IMR-90 (cell line): ENCODE data around the gene RALGAPA2. TPM values are rescaled to one million over a fixed set of nuclear protein-coding genes. Genes with fewer than 3 reads are reported as not detected.

Experiments used
- ATAC-seq: fragments of 200-7000 bp; cut with Tn5 transposase; 2 replicates; pipeline ENCODE4 v1.9.1; 2020; ENCODE audit warnings: low read depth, mild to moderate bottlenecking, moderate library complexity
- BruUV-seq: library from RNA; stranded (reverse); fragments of 400-500 nt; replicated peaks from 2 replicates; lab custom pipeline; 2021; lab: Mats Ljungman, UMichigan
- CTCF ChIA-PET: fragments of 300-600 bp; formaldehyde crosslinking; extraction: SDS; loops from one replicate; lab custom pipeline; 2021; ENCODE audit warnings: antibody characterized with exemption; lab: Yijun Ruan, JAX
- POLR2A ChIA-PET: fragments of 300-600 bp; sonication (Branson Sonifier 250); formaldehyde crosslinking; loops from one replicate; lab custom pipeline; 2022; ENCODE audit warnings: antibody characterized with exemption; ENCODE audit not compliant: unreplicated experiment; lab: Charles Lee
- DNase-seq: peaks from one replicate; pipeline ENCODE4 v3.0.0; 2013
- H2AFZ ChIP-seq: replicated peaks from 2 replicates; pipeline ENCODE3; 2013; ENCODE audit warnings: low read length, mild to moderate bottlenecking; ENCODE audit not compliant: poor library complexity
- H2AK5ac ChIP-seq: 2 replicates; pipeline ENCODE4 v1.6.1; 2013; ENCODE audit warnings: low read depth, low read length, inconsistent platforms
- H2AK9ac ChIP-seq: replicated peaks from 2 replicates; pipeline ENCODE3; 2013; ENCODE audit warnings: mild to moderate bottlenecking, low read depth, low read length, moderate library complexity; ENCODE audit not compliant: poor library complexity
- H2BK120ac ChIP-seq: 2 replicates; pipeline ENCODE4 v1.6.1; 2013; ENCODE audit warnings: low read depth, low read length, inconsistent platforms
- H2BK15ac ChIP-seq: 3 replicates; pipeline ENCODE4 v1.6.1; 2013; ENCODE audit warnings: low read depth, low read length, inconsistent platforms
- H2BK20ac ChIP-seq: 2 replicates; pipeline ENCODE4 v1.6.1; 2013; ENCODE audit warnings: low read depth, mild to moderate bottlenecking, inconsistent platforms, low read length, moderate library complexity
- H2BK5ac ChIP-seq: 2 replicates; pipeline ENCODE4 v1.6.1; 2013; ENCODE audit warnings: mild to moderate bottlenecking, low read depth, low read length, inconsistent platforms; ENCODE audit not compliant: poor library complexity, severe bottlenecking
- H3K14ac ChIP-seq: replicated peaks from 2 replicates; pipeline ENCODE4 v1.6.1; 2013; ENCODE audit warnings: low read depth, low read length, inconsistent platforms
- H3K18ac ChIP-seq: 2 replicates; pipeline ENCODE4 v1.6.1; 2013; ENCODE audit warnings: low read depth, low read length, control low read depth
- H3K23ac ChIP-seq: 2 replicates; pipeline ENCODE4 v1.6.1; 2013; ENCODE audit warnings: low read depth, low read length, inconsistent platforms
- H3K27ac ChIP-seq: 2 replicates; pipeline ENCODE4 v1.5.1; 2013; ENCODE audit warnings: mild to moderate bottlenecking, control low read depth, low read length; ENCODE audit not compliant: insufficient read depth
- H3K27me3 ChIP-seq: 2 replicates; pipeline ENCODE4 v1.6.1; 2013; ENCODE audit warnings: low read length; ENCODE audit not compliant: control insufficient read depth, insufficient read depth
- H3K36me3 ChIP-seq: 2 replicates; pipeline ENCODE4 v1.6.1; 2013; ENCODE audit warnings: low read length, mixed read lengths; ENCODE audit not compliant: control insufficient read depth, insufficient read depth
- H3K4ac ChIP-seq: 2 replicates; pipeline ENCODE4 v1.6.1; 2013; ENCODE audit warnings: low read depth, low read length, inconsistent platforms
- H3K4me1 ChIP-seq: 2 replicates; pipeline ENCODE4 v1.6.1; 2013; ENCODE audit warnings: low read length, mixed read lengths; ENCODE audit not compliant: control insufficient read depth, insufficient read depth
- H3K4me2 ChIP-seq: 2 replicates; pipeline ENCODE4 v1.6.1; 2013; ENCODE audit warnings: low read depth, mild to moderate bottlenecking, control low read depth, low read length, moderate library complexity
- H3K4me3 ChIP-seq: 2 replicates; pipeline ENCODE4 v1.5.1; 2013; ENCODE audit warnings: low read depth, mild to moderate bottlenecking, control low read depth, low read length, moderate library complexity; ENCODE audit not compliant: insufficient read depth
- H3K56ac ChIP-seq: 2 replicates; pipeline ENCODE4 v1.6.1; 2013; ENCODE audit warnings: low read length, inconsistent platforms; ENCODE audit not compliant: insufficient read depth; ENCODE audit errors: extremely low read depth
- H3K79me1 ChIP-seq, 2 experiments: 2 replicates each; pipeline ENCODE4 v1.6.1; 2013; ENCODE audit warnings: low read length in 2 of 2, inconsistent platforms in 1 of 2, low read depth in 1 of 2
- H3K9ac ChIP-seq: 2 replicates; pipeline ENCODE4 v1.6.1; 2013; ENCODE audit warnings: low read depth, low read length, control low read depth
- H3K9me1 ChIP-seq: 2 replicates; pipeline ENCODE4 v1.6.1; 2013; ENCODE audit warnings: low read length, inconsistent platforms; ENCODE audit not compliant: insufficient read depth
- H3K9me3 ChIP-seq: 2 replicates; pipeline ENCODE4 v1.6.1; 2013; ENCODE audit warnings: low read length; ENCODE audit not compliant: control insufficient read depth, insufficient read depth
- H4K20me1 ChIP-seq: 2 replicates; pipeline ENCODE4 v1.6.1; 2013; ENCODE audit warnings: low read length, inconsistent platforms; ENCODE audit not compliant: insufficient read depth
- H4K5ac ChIP-seq: 2 replicates; pipeline ENCODE4 v1.6.1; 2013; ENCODE audit warnings: mild to moderate bottlenecking, low read depth, low read length, control low read depth
- H4K8ac ChIP-seq, 2 experiments: 2 replicates each; pipeline ENCODE4 v1.6.1; 2013; ENCODE audit warnings: low read depth in 2 of 2, low read length in 2 of 2, control low read depth in 1 of 2, inconsistent platforms in 1 of 2
- H4K91ac ChIP-seq: 2 replicates; pipeline ENCODE4 v1.6.1; 2013; ENCODE audit warnings: low read depth, low read length, inconsistent platforms; ENCODE audit not compliant: insufficient read depth
- BHLHE40 ChIP-seq: fragments of 150-350 bp; IDR thresholded peaks from 2 replicates; pipeline ENCODE4 v1.6.1; 2016; ENCODE audit warnings: mild to moderate bottlenecking, low read depth, low read length
- CEBPB ChIP-seq: IDR thresholded peaks from 2 replicates; pipeline ENCODE4 v1.6.1; 2012; ENCODE audit warnings: low read depth, low read length, improper control_type of control experiment
- CHD1 ChIP-seq: IDR thresholded peaks from 2 replicates; pipeline ENCODE4 v1.6.1; 2012; ENCODE audit warnings: low read depth, low read length, improper control_type of control experiment
- CTCF ChIP-seq: conservative IDR thresholded peaks from 2 replicates; pipeline ENCODE4 v1.5.1; 2012; ENCODE audit warnings: mild to moderate bottlenecking, low read depth, low read length, improper control_type of control experiment
- ELK1 ChIP-seq: fragments of 150-350 bp; IDR thresholded peaks from 2 replicates; pipeline ENCODE4 v1.6.1; 2016; ENCODE audit warnings: low read depth, mild to moderate bottlenecking, low read length, moderate library complexity, borderline replicate concordance
- FOS ChIP-seq: fragments of 150-350 bp; IDR thresholded peaks from 2 replicates; pipeline ENCODE4 v1.6.1; 2016; ENCODE audit warnings: low read depth, low read length
- MAFK ChIP-seq: IDR thresholded peaks from 2 replicates; pipeline ENCODE4 v1.6.1; 2012; ENCODE audit warnings: low read depth, low read length, improper control_type of control experiment
- MAZ ChIP-seq: IDR thresholded peaks from 2 replicates; pipeline ENCODE4 v1.6.1; 2012; ENCODE audit warnings: low read depth, mild to moderate bottlenecking, low read length, improper control_type of control experiment, moderate library complexity, borderline replicate concordance
- MXI1 ChIP-seq: IDR thresholded peaks from 2 replicates; pipeline ENCODE4 v1.6.1; 2012; ENCODE audit warnings: low read depth, mild to moderate bottlenecking, low read length, moderate library complexity, borderline replicate concordance
- NFE2L2 ChIP-seq: fragments of 150-350 bp; IDR thresholded peaks from 2 replicates; pipeline ENCODE4 v1.6.1; 2016; ENCODE audit warnings: low read depth, mild to moderate bottlenecking, low read length
- POLR2A ChIP-seq: IDR thresholded peaks from 2 replicates; pipeline ENCODE4 v1.6.1; 2012; ENCODE audit warnings: mild to moderate bottlenecking, low read depth, low read length
- RAD21 ChIP-seq: IDR thresholded peaks from 2 replicates; pipeline ENCODE4 v1.6.1; 2012; ENCODE audit warnings: low read length, improper control_type of control experiment
- RFX5 ChIP-seq: IDR thresholded peaks from 2 replicates; pipeline ENCODE4 v1.8.0; 2012; ENCODE audit warnings: low read depth, mild to moderate bottlenecking, low read length, moderate library complexity
- SMC3 ChIP-seq: fragments of 150-350 bp; IDR thresholded peaks from 2 replicates; pipeline ENCODE4 v1.6.1; 2016; ENCODE audit warnings: low read depth, mild to moderate bottlenecking, antibody characterized with exemption, low read length, moderate library complexity
- USF2 ChIP-seq: fragments of 150-350 bp; IDR thresholded peaks from 2 replicates; pipeline ENCODE4 v1.6.1; 2017; ENCODE audit warnings: mild to moderate bottlenecking, antibody characterized with exemption, low read length, low read depth
- WGBS, 2 experiments: methylation state at CpG; one replicate each; pipeline versions ENCODE4 v1.1.5 to v1.1.7; 2013; ENCODE audit warnings: missing lambda C conversion rate in 2 of 2; ENCODE audit not compliant: insufficient read length in 1 of 2; ENCODE audit errors: extremely low coverage in 2 of 2; 5-methylcytosine and 5-hydroxymethylcytosine counted together
- dilution Hi-C: fragments of 300-500 bp; cut with HindIII; formaldehyde crosslinking; loops from one replicate; pipeline ENCODE4 v1.14.3; 2018; ENCODE audit warnings: low sequenced_read_pairs; ENCODE audit not compliant: unreplicated experiment
- in situ Hi-C: fragments of 300-500 bp; cut with MboI; formaldehyde crosslinking; loops from 3 replicates; pipeline ENCODE4 v1.14.3; 2019; ENCODE audit warnings: low sequenced_read_pairs, inconsistent platforms, mixed read lengths
- intact Hi-C: fragments of 100-400 bp; cut with micrococcal nuclease; formaldehyde crosslinking; loops from 2 replicates; pipeline ENCODE4 v1.10.0; 2022
- polyA plus RNA-seq, 3 experiments: library from polyadenylated mRNA; depleted of rRNA; stranded (reverse); fragments of >200 nt; gene quantifications; 2 replicates each; pipeline ENCODE4 v1.2.3, GENCODE V29; 2012; ENCODE audit warnings: low replicate concordance in 1 of 3
- total RNA-seq: library from RNA; depleted of rRNA; stranded (reverse); fragments of >200 nt; gene quantifications from 2 replicates; pipeline ENCODE4 v1.2.3, GENCODE V29; 2012

The RALGAPA2 gene
- total and polyA plus RNA-seq, 2 of the 4 experiments (the other 2 are of a cell fraction): 1.3 to 3.9 TPM

- CTCF ChIA-PET: interaction anchor here (0.6 to 1.4 kb wide), 2 partner anchors 18 to 83 kb away, joined by 3 to 4 read pairs; no protein-coding TSS in a partner anchor
- Histone ChIP-seq H2BK120ac (no peak overlapping the region), H3K18ac (no peak overlapping the region), H3K14ac (no peak overlapping the region), H3K4me2 (no peak overlapping the region), H3K56ac (no peak overlapping the region), H3K23ac (no peak overlapping the region), H3K4me1 (no peaks in the 10 kb centered on the region), H2BK20ac (no peak overlapping the region), H3K9me3 (no peaks in the 10 kb centered on the region), H2AK5ac (no peak overlapping the region), H4K5ac (no peak overlapping the region), H2AK9ac (no peak overlapping the region), H4K8ac (no peak overlapping the region), H2BK15ac (no peak overlapping the region), H3K4me3 (no peak overlapping the region), H3K27me3 (no peaks in the 10 kb centered on the region), H3K9ac (no peak overlapping the region), H3K79me1 (no peaks in the 10 kb centered on the region), H2AFZ (no peak overlapping the region), H3K36me3 (no peaks in the 10 kb centered on the region), H3K4ac (no peak overlapping the region), H3K27ac (no peak overlapping the region), H4K91ac (no peak overlapping the region), H3K9me1 (no peaks in the 10 kb centered on the region), H2BK5ac (no peak overlapping the region), H4K20me1 (no peaks in the 10 kb centered on the region)
- intact Hi-C loops (no loop called here), dilution Hi-C loops (no loop called here), in situ Hi-C loops (no loop called here)
- ATAC-seq (no peak), DNase-seq (no peak)
- BruUV-seq: no TSS peak
- WGBS, 2 experiments: 72% methylated on average over 3 of the region's 3 CpGs; no CpG with 5 or more reads in 1 of the 2 experiments
- no peak for TF ChIP-seq NFE2L2
- TF ChIP-seq MAFK: no peak
- TF ChIP-seq SMC3: no peak
- TF ChIP-seq MXI1: no peak
- TF ChIP-seq POLR2A: no peak
- no peak for TF ChIP-seq USF2
- no peak for TF ChIP-seq CTCF
- no peak for TF ChIP-seq CHD1
- no peak for TF ChIP-seq ELK1
- no peak for TF ChIP-seq FOS
- no peak for TF ChIP-seq RAD21
- no peak for TF ChIP-seq CEBPB
- no peak for TF ChIP-seq MAZ
- no peak for TF ChIP-seq BHLHE40
- no peak for TF ChIP-seq RFX5
- POLR2A ChIA-PET: no interaction called here
These were observed 35.3 kb downstream of the RALGAPA2 start for GRCh38 chr20:20677186-20677585.
